Mesodermal cell (in vitro differentiated cells): ENCODE measurements around the gene ZNF555. TPM values are rescaled to one million over a fixed set of nuclear protein-coding genes. Genes with fewer than 3 reads are reported as not detected.
"Not testable (repeated sequence)": the region's sequence is repeated elsewhere in the genome, so short reads cannot be mapped to it uniquely, and the experiment has no call there.

Source experiments
- H3K27ac ChIP-seq: 2 replicates; pipeline ENCODE4 v1.7.0; 2013; ENCODE audit warnings: mild to moderate bottlenecking, low read depth, low read length, moderate library complexity; ENCODE audit not compliant: severe bottlenecking
- H3K36me3 ChIP-seq: 2 replicates; pipeline ENCODE4 v1.7.1; 2013; ENCODE audit warnings: mild to moderate bottlenecking, low read length, moderate library complexity; ENCODE audit not compliant: control insufficient read depth, insufficient read depth
- H3K4me1 ChIP-seq: one replicate; pipeline ENCODE4 v1.7.1; 2013; ENCODE audit warnings: mild to moderate bottlenecking, low read length; ENCODE audit not compliant: insufficient read depth, control insufficient read depth, poor library complexity, severe bottlenecking
- H3K4me3 ChIP-seq: 2 replicates; pipeline ENCODE4 v1.7.0; 2013; ENCODE audit warnings: low read length, control low read depth, mild to moderate bottlenecking; ENCODE audit not compliant: insufficient read depth, poor library complexity, severe bottlenecking; ENCODE audit errors: extremely low read depth
- H3K9me3 ChIP-seq: 2 replicates; pipeline ENCODE4 v1.7.1; 2013; ENCODE audit warnings: mild to moderate bottlenecking, low read length, moderate library complexity; ENCODE audit not compliant: control insufficient read depth
- WGBS, 2 experiments: methylation state at CpG; one replicate each; pipeline ENCODE4 v1.1.5; 2013; ENCODE audit warnings: missing lambda C conversion rate in 2 of 2; ENCODE audit not compliant: insufficient coverage in 2 of 2; 5-methylcytosine and 5-hydroxymethylcytosine counted together
- polyA plus RNA-seq, 2 experiments: library from polyadenylated mRNA; stranded (reverse); fragments of 50-300 nt; gene quantifications; one replicate each; pipeline ENCODE4 v1.2.3, GENCODE V29; 2013

The ZNF555 gene
- polyA plus RNA-seq (2013, experiment 1 of 2): 10.3 TPM
- 11.6 TPM for polyA plus RNA-seq (2013, experiment 2 of 2)

GRCh38 chr19:2840794-2841791 is at the start of gene ZNF555:
TSS of gene ZNF555 (plus strand) at chr19:2841475. CDS start at chr19:2841573, 98 bp downstream.
- WGBS, 2 experiments: 1% methylated on average over 105 of the region's 106 CpGs
- Histone ChIP-seq H3K4me3 (peak within 1 kb of the TSS; percentile 65), H3K36me3 (peaks cover 28% of the 10 kb centered on the region), H3K9me3 (peaks cover 36% of the 10 kb centered on the region), H3K27ac (peak within 1 kb of the TSS; percentile 95), H3K4me1 (no peaks in the 10 kb centered on the region)

GRCh38 chr19:2791876-2792275 is 49.4 kb upstream of the ZNF555 start:
- Histone ChIP-seq H3K9me3 (no peaks in the 10 kb centered on the region), H3K4me1 (peaks cover 7% of the 10 kb centered on the region), H3K4me3 (no peak overlapping the region), H3K36me3 (peaks cover 86% of the 10 kb centered on the region), H3K27ac (no peak overlapping the region)
- 89 to 94% methylated on average over 13 to 15 of the region's 16 CpGs for WGBS, 2 experiments

- WGBS, 2 experiments: 96 to 100% methylated on average over 6 to 9 of the region's 10 CpGs
- H3K9me3 ChIP-seq, H3K4me3 ChIP-seq, H3K4me1 ChIP-seq, H3K27ac ChIP-seq: not testable (repeated sequence)
- peaks cover 87% of the 10 kb centered on the region for H3K36me3 ChIP-seq
Observed at GRCh38 chr19:2792666-2793065, 48.6 kb upstream of the ZNF555 start.

- H3K9me3 ChIP-seq: no peaks in the 10 kb centered on the region
- 90 to 96% methylated on average over 6 to 7 of the region's 7 CpGs for WGBS, 2 experiments
- H3K4me1 ChIP-seq: peaks cover 6% of the 10 kb centered on the region
- peaks cover 86% of the 10 kb centered on the region for H3K36me3 ChIP-seq
- no peak overlapping the region for H3K27ac ChIP-seq
- H3K4me3 ChIP-seq: no peak overlapping the region
Observed at GRCh38 chr19:2793126-2793525, 48.1 kb upstream of the ZNF555 start.

- Histone ChIP-seq H3K4me1 (peaks cover 11% of the 10 kb centered on the region), H3K4me3 (no peak overlapping the region), H3K36me3 (peaks cover 85% of the 10 kb centered on the region), H3K27ac (no peak overlapping the region), H3K9me3 (no peaks in the 10 kb centered on the region)
- 97% methylated on average over 9 to 12 of the region's 12 CpGs for WGBS, 2 experiments
Observed at GRCh38 chr19:2793577-2793976, 47.7 kb upstream of the ZNF555 start.

GRCh38 chr19:2795827-2796658 is 45.2 kb upstream of the ZNF555 start:
- no peaks in the 10 kb centered on the region for H3K9me3 ChIP-seq
- H3K4me1 ChIP-seq: peaks cover 15% of the 10 kb centered on the region
- H3K4me3 ChIP-seq: no peak overlapping the region
- WGBS, 2 experiments: 90 to 94% methylated on average over 24 to 27 of the region's 27 CpGs
- peaks cover 91% of the 10 kb centered on the region for H3K36me3 ChIP-seq
- no peak overlapping the region for H3K27ac ChIP-seq

- WGBS, 2 experiments: 96 to 97% methylated on average over 22 to 23 of the region's 23 CpGs
Observed at GRCh38 chr19:2796659-2797266, 44.5 kb upstream of the ZNF555 start.

GRCh38 chr19:2797280-2797679 is 44.0 kb upstream of the ZNF555 start:
- Histone ChIP-seq H3K9me3 (no peaks in the 10 kb centered on the region), H3K27ac (no peak overlapping the region), H3K4me3 (no peak overlapping the region), H3K36me3 (peaks cover 92% of the 10 kb centered on the region), H3K4me1 (peaks cover 15% of the 10 kb centered on the region)
- WGBS, 2 experiments: 95 to 96% methylated on average over 15 of the region's 15 CpGs

More at GRCh38 chr19:2796659-2797266, 44.5 kb upstream of the ZNF555 start:
- Histone ChIP-seq H3K9me3 (no peaks in the 10 kb centered on the region), H3K27ac (no peak overlapping the region), H3K36me3 (peaks cover 92% of the 10 kb centered on the region), H3K4me1 (peaks cover 15% of the 10 kb centered on the region), H3K4me3 (no peak overlapping the region)

GRCh38 chr19:2798158-2798685 is 43.1 kb upstream of the ZNF555 start:
- 94 to 96% methylated on average over 12 to 16 of the region's 16 CpGs for WGBS, 2 experiments
- H3K27ac ChIP-seq: peak overlapping the region; percentile 66
- H3K4me3 ChIP-seq: no peak overlapping the region
- peaks cover 15% of the 10 kb centered on the region for H3K4me1 ChIP-seq
- H3K9me3 ChIP-seq: no peaks in the 10 kb centered on the region
- H3K36me3 ChIP-seq: peaks cover 92% of the 10 kb centered on the region

GRCh38 chr19:2798733-2799132 is 42.5 kb upstream of the ZNF555 start:
- no peaks in the 10 kb centered on the region for H3K9me3 ChIP-seq
- peaks cover 92% of the 10 kb centered on the region for H3K36me3 ChIP-seq
- H3K4me3 ChIP-seq: no peak overlapping the region
- whole genome bisulfite sequencing, 2 experiments: 81 to 87% methylated on average over 7 of the region's 7 CpGs
- H3K27ac ChIP-seq: peak overlapping the region; percentile 66
- peaks cover 15% of the 10 kb centered on the region for H3K4me1 ChIP-seq
